HEK293T (cell line): ENCODE measurements around the gene GIGYF2.

Experiments used
- ARNT ChIP-seq: fragments of 450-650 bp; IDR thresholded peaks from 2 replicates; pipeline ENCODE4 v1.6.1; 2017; ENCODE audit warnings: mild to moderate bottlenecking
- BHLHE40 ChIP-seq: fragments of 450-650 bp; IDR thresholded peaks from 2 replicates; pipeline ENCODE4 v1.6.1; 2016; ENCODE audit warnings: mild to moderate bottlenecking, moderate library complexity, borderline replicate concordance
- FOXA1 ChIP-seq: fragments of 450-650 bp; IDR thresholded peaks from 2 replicates; pipeline ENCODE4 v1.6.1; 2016; ENCODE audit warnings: mild to moderate bottlenecking
- FOXM1 ChIP-seq: fragments of 450-650 bp; IDR thresholded peaks from 2 replicates; pipeline ENCODE4 v1.6.1; 2017; ENCODE audit warnings: mild to moderate bottlenecking, borderline replicate concordance
- L3MBTL2 ChIP-seq: fragments of 450-650 bp; conservative IDR thresholded peaks from 2 replicates; pipeline ENCODE4 v1.6.1; 2016; ENCODE audit warnings: mild to moderate bottlenecking
- PKNOX1 ChIP-seq: fragments of 450-650 bp; IDR thresholded peaks from 2 replicates; pipeline ENCODE4 v1.6.1; 2016
- SP1 ChIP-seq: fragments of 450-650 bp; IDR thresholded peaks from 2 replicates; pipeline ENCODE4 v1.6.1; 2017
- SUZ12 ChIP-seq: fragments of 450-650 bp; IDR thresholded peaks from 2 replicates; pipeline ENCODE4 v1.6.1; 2016; ENCODE audit warnings: mild to moderate bottlenecking
- TARDBP ChIP-seq: fragments of 450-650 bp; IDR thresholded peaks from 2 replicates; pipeline ENCODE4 v1.6.1; 2016
- ZNF384 ChIP-seq: fragments of 450-650 bp; IDR thresholded peaks from 2 replicates; pipeline ENCODE4 v1.6.1; 2016

GRCh38 chr2:232795920-232796319 lies 98.8 kb downstream of the GIGYF2 start:
- TF ChIP-seq ZNF384 (no peak), SUZ12 (no peak), FOXM1 (no peak), L3MBTL2 (no peak), FOXA1 (no peak), SP1 (no peak), BHLHE40 (no peak), ARNT (no peak), PKNOX1 (no peak), TARDBP (no peak)
